ENCODE results near the gene VPS39.

- TF ChIP-seq EZH2 (IDR thresholded peaks at IDR 0.05; ENCODE audit: borderline replicate concordance) (no peak), CTCF (IDR thresholded peaks at IDR 0.05; ENCODE audit: poor library complexity) (no peak)
Observed at GRCh38 chr15:42184296-42184695, 23.8 kb downstream of the VPS39 start.

All from hepatocyte (in vitro differentiated cells).